GM10266 (cell line): Measurements from ENCODE around the gene POLE.

Experiments used
- DNase-seq: peaks from one replicate; pipeline ENCODE4 v3.0.0; 2012; ENCODE audit errors: extremely low spot score
- TF ChIP-seq, protein P1 (sequence below): IDR thresholded peaks from 2 replicates; pipeline ENCODE4 v1.5.1; 2012; ENCODE audit warnings: mild to moderate bottlenecking, low read depth; ENCODE audit not compliant: control insufficient read depth, insufficient read depth; ENCODE audit errors: missing control alignments

Gene POLE

DNA sequence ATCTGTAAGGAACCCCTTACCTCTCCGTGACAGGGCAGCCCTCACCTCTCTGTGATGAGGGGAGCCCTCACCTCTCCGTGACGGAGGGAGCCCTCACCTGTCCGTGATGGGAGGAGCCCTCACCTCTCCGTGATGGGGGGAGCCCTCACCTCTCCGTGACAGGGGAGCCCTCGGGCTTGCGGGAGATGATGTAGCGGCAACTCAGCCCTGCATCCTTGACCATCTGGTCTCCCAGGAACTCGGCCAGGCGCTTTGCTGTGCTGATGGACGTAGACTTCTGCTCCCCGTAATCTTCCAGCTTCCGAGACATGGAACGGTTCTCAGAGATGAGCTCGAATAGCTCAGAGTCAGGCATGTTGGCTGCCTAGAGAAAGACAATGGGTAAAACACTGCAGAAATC is 28.0 kb downstream of the POLE start:
- TF ChIP-seq, protein P1, sequence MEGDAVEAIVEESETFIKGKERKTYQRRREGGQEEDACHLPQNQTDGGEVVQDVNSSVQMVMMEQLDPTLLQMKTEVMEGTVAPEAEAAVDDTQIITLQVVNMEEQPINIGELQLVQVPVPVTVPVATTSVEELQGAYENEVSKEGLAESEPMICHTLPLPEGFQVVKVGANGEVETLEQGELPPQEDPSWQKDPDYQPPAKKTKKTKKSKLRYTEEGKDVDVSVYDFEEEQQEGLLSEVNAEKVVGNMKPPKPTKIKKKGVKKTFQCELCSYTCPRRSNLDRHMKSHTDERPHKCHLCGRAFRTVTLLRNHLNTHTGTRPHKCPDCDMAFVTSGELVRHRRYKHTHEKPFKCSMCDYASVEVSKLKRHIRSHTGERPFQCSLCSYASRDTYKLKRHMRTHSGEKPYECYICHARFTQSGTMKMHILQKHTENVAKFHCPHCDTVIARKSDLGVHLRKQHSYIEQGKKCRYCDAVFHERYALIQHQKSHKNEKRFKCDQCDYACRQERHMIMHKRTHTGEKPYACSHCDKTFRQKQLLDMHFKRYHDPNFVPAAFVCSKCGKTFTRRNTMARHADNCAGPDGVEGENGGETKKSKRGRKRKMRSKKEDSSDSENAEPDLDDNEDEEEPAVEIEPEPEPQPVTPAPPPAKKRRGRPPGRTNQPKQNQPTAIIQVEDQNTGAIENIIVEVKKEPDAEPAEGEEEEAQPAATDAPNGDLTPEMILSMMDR: no peak
- DNase-seq: no peak

DNA sequence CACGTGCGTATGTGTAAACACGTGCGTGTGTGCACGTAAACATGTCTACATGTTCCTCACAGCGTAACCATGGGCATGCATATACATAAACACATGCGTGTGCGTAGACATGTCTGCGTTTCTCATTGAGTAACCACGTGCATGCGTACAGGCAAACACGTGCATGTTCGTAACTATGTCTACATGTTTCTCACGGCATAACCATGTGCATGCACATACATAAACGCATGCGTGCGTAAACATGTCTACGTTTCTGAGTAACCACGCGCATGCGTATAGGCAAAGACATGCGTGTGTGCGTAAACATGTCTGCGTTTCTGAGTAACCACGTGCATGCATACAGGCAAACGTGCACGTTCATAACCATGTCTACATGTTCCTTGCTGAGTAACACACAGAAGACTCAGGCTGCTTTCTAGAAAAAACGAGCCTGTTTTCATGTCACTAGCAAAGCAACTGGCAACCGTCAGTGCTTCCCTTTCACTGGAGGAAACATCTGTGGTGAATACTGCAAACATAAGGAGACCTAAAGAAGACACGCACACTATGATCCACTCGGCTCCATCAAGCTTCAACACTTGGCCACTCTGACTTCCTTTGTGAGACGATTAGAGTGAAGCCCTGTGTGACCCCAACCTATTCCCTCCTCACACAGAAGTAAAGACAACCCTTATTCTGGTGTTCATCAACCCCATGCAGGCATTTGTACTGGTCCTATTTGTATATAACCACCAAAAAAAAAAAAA is 28.8 kb downstream of the POLE start:
- DNase-seq: no peak
- TF ChIP-seq, protein P1: no peak

DNA sequence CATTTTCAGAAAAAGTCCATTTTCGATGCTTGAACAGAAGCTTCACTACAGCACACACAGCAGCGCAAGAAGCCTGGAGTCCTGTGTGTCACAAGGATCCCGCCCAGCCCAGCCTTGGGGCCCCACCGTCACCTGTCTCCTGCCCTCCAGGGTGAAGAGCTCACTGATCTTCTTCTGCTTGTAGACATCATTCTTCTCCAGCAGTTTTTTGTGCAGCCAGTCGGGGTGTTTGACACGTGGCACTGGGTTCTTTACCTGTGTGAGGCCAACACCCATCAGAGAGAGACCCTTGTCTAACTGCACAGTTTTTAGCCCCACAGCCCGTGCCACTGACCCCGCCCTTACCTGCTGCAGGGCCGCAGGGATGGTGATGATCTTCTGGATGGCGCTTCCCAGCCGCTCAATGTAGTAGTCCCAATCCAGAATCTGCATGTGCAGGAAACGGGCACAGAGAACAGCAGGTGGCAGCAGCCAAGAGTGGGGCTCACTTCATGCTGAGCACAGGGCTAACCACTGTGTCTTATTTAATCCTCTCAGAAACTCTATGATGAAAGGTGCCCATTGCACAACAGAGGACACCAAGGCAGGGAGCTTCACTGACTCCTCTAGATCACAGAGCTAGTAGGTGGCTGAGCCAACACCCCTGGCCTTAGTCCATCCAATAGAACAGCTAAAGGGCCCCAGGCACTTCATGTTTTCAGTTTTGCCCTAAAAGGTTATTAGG is 30.0 kb downstream of the POLE start:
- TF ChIP-seq, protein P1: no peak
- DNase-seq: no peak

DNA sequence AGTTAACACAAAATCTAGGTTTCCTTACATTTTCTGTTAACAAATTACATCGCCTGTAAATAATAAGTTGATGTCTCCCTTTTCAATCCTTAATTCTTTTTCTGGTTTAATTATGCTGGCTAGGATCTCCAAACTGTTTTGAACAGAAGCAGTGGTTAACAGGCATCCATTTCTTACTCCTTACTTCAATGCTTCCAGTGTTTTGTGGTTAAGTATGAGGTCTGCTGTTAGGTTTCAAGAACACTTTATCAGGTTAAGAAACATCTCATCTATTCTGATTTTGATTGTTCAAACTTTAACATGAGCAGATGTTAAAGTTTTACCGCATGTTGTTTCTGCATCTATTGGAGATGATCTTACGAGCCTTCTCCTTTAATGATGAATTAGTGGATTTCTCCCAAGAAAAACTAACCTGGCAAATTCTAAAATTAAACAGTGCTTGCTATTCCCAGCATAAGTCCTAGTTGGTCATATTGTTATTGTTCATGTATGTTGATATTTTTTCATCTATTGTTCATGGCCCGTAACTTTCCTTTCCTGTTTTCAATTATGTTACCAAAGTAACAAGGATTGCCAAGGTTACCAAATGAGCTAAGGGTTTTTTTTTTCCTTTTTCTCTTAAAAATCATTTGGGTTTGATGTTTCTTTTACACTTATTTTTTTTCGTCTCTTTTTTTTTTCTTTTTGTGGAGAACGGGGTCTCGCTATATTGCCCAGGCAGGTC is 33.4 kb downstream of the POLE start:
- no peak for DNase-seq
- TF ChIP-seq, protein P1: no peak

DNA sequence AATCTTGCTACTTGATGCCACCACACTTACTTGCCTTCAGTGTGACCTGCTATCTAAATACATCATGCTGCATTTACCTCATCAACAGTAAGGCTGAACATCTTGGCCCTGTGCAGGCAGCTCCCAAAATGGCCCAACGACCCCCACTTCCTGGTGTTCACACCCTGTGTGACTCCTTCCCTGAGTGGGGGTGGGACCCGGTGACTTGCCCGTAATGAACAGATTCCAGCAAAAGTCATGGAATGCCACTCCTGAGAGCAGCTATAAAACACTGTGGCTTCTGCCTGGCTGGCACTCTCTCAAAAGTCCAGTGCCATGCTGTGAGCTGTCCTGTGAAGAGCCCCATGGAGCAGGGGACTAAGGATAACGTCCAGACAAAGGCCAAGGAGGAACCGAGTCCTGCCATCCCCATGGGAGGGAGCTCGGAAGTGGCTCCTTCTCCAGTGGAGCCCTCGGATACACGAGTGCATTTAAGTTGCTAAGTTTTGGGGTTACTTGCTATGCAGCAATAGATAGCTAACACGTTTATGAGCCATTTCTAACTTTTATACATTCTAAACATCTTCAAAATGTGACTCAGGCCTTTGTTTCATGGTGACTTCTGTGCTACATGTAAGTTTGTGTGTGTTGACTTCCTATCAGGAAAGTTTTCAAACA is 35.6 kb downstream of the POLE start:
- TF ChIP-seq, protein P1: no peak
- no peak for DNase-seq

DNA sequence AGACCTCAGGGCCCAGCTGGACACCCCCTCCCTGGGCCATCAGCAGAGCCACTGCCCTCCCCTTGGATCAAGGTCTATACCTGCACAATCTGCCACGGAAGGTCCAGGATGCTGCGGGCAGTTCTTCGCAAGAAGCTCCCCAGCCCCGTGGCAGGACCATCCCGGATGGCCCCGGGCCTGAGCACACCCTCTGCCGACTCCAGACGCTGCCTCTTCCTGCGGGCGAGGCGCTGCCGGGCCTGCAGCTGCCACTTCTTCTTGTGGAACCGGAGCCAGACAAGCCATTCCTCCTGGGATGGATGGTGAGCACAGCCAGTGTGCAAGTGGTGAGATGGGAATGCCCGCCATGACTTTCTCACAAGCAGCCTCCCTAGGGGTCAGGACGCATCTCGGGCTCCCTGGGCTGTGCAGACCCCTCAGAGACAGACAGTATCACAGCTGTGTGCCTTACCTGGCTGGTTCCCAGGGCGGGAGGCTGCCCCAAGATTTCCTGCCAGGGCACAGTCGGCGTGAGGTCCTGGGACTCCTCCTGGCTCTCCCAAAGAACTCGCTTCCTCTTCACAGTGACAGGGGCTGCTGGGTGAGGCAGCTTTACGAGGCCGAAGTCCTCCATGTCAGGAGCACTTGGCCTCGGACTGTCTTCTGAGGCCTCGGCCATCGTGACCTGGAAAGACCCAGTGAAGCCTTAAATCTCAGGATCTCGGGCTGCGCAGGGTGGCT is 37.8 kb downstream of the POLE start:
- TF ChIP-seq, protein P1: no peak

More for the DNA sequence above, 37.8 kb downstream of the POLE start:
- DNase-seq: no peak
